Measurements from ENCODE around the gene TM9SF1. TPM values are rescaled to one million over a fixed set of nuclear protein-coding genes. Genes with fewer than 3 reads are reported as not detected.

Gene TM9SF1
- total RNA-seq, 1 donor from 2014 or later: 60.3 TPM

GRCh38 chr14:24185741-24186140 lies 9.5 kb downstream of the TM9SF1 start:
- Mint-ChIP-seq H3K9me3 (ENCODE audit: low read depth) (no peaks in the 10 kb centered on the region), H3K27me3 (ENCODE audit: low read depth) (no peaks in the 10 kb centered on the region), H3K36me3 (ENCODE audit: low read depth) (peaks cover 13% of the 10 kb centered on the region), H3K4me3 (ENCODE audit: unreplicated experiment) (no peak overlapping the region), H3K27ac (ENCODE audit: unreplicated experiment) (no peak overlapping the region), H3K4me1 (ENCODE audit: low read depth) (peaks cover 20% of the 10 kb centered on the region)
- no peak for DNase-seq (ENCODE audit: low spot score)
- no peak for TF ChIP-seq CTCF (IDR thresholded peaks at IDR 0.05)

- TF ChIP-seq CTCF (IDR thresholded peaks at IDR 0.05): no peak
- DNase-seq (ENCODE audit: low spot score): no peak
- Mint-ChIP-seq H3K9me3 (ENCODE audit: low read depth) (no peaks in the 10 kb centered on the region), H3K4me1 (ENCODE audit: low read depth) (peaks cover 20% of the 10 kb centered on the region), H3K4me3 (ENCODE audit: unreplicated experiment) (no peak overlapping the region), H3K27ac (ENCODE audit: unreplicated experiment) (no peak overlapping the region), H3K27me3 (ENCODE audit: low read depth) (no peaks in the 10 kb centered on the region), H3K36me3 (ENCODE audit: low read depth) (peaks cover 13% of the 10 kb centered on the region)
Measured at GRCh38 chr14:24185026-24185425, 10.2 kb downstream of the TM9SF1 start.

- no peak for DNase-seq (ENCODE audit: low spot score)
- Mint-ChIP-seq H3K27ac (ENCODE audit: unreplicated experiment) (no peak overlapping the region), H3K27me3 (ENCODE audit: low read depth) (no peaks in the 10 kb centered on the region), H3K4me3 (ENCODE audit: unreplicated experiment) (no peak overlapping the region), H3K9me3 (ENCODE audit: low read depth) (no peaks in the 10 kb centered on the region), H3K36me3 (ENCODE audit: low read depth) (peaks cover 13% of the 10 kb centered on the region), H3K4me1 (ENCODE audit: low read depth) (peaks cover 17% of the 10 kb centered on the region)
- no peak for TF ChIP-seq CTCF (IDR thresholded peaks at IDR 0.05)
Measured at GRCh38 chr14:24184104-24184970, 10.9 kb downstream of the TM9SF1 start.

- Mint-ChIP-seq H3K27me3 (ENCODE audit: low read depth) (no peaks in the 10 kb centered on the region), H3K4me1 (ENCODE audit: low read depth) (peaks cover 11% of the 10 kb centered on the region), H3K9me3 (ENCODE audit: low read depth) (no peaks in the 10 kb centered on the region), H3K4me3 (ENCODE audit: unreplicated experiment) (no peak overlapping the region), H3K36me3 (ENCODE audit: low read depth) (peaks cover 17% of the 10 kb centered on the region), H3K27ac (ENCODE audit: unreplicated experiment) (no peak overlapping the region)
- no peak for TF ChIP-seq CTCF (IDR thresholded peaks at IDR 0.05)
- DNase-seq (ENCODE audit: low spot score): no peak
Measured at GRCh38 chr14:24183014-24183481, 12.2 kb downstream of the TM9SF1 start.

- Mint-ChIP-seq H3K27me3 (ENCODE audit: low read depth) (no peaks in the 10 kb centered on the region), H3K4me3 (ENCODE audit: unreplicated experiment) (no peak overlapping the region), H3K36me3 (ENCODE audit: low read depth) (peaks cover 17% of the 10 kb centered on the region), H3K4me1 (ENCODE audit: low read depth) (peaks cover 5% of the 10 kb centered on the region), H3K9me3 (ENCODE audit: low read depth) (no peaks in the 10 kb centered on the region), H3K27ac (ENCODE audit: unreplicated experiment) (no peak overlapping the region)
- no peak for DNase-seq (ENCODE audit: low spot score)
- no peak for TF ChIP-seq CTCF (IDR thresholded peaks at IDR 0.05)
Measured at GRCh38 chr14:24182110-24182882, 12.9 kb downstream of the TM9SF1 start.

Measured in chondrocyte (in vitro differentiated cells).